Effector CD8-positive, alpha-beta T cell (primary cell): ENCODE results near the gene ZCCHC7.

Experiments
- DNase-seq: peaks from one replicate; lab custom pipeline; 2025; lab: John Stamatoyannopoulos, UW

ZCCHC7 gene

GRCh38 chr9:37405350-37405749 is 285.0 kb downstream of the ZCCHC7 start:
- no peak for DNase-seq

- no peak for DNase-seq
Observed at GRCh38 chr9:37405764-37406380, 285.5 kb downstream of the ZCCHC7 start.

- no peak for DNase-seq
Observed at GRCh38 chr9:37406603-37407401, 286.4 kb downstream of the ZCCHC7 start.

GRCh38 chr9:37407468-37407867 is 287.1 kb downstream of the ZCCHC7 start:
- DNase-seq, result no peak
